Measurements from ENCODE around the gene MTARC2. TPM values are rescaled to one million over a fixed set of nuclear protein-coding genes. Genes with fewer than 3 reads are reported as not detected.
A peak's percentile ranks its signal among the peaks of the same experiment; 100 is the strongest.

MTARC2 gene
- polyA plus RNA-seq, 1 donor (not counting 4 experiments of a cell fraction or from before 2014, with no cell fraction given): 0.75 TPM

- no peaks in the 10 kb centered on the region for H3K27me3 ChIP-seq (ENCODE audit: control insufficient read depth, extremely low read depth, insufficient read depth, low read length)
- FAIRE-seq (no peak), DNase-seq (ENCODE audit: low read depth, low spot score) (no peak)
- dilution Hi-C loops (cut with MboI; ENCODE audit: extremely low pct_ligation_motif_present, low sequenced_read_pairs): no loop called here
- H4K20me1 ChIP-seq (ENCODE audit: control insufficient read depth, extremely low read depth, insufficient read depth, low read length): no peaks in the 10 kb centered on the region
- H3K4me3 ChIP-seq (ENCODE audit: control insufficient read depth in 2 of 3, extremely low read depth in 1 of 3, insufficient read depth in 2 of 3, low read depth in 1 of 3, low read length in 3 of 3): no peak overlapping the region
- no peak overlapping the region for H3K9ac ChIP-seq (ENCODE audit: control insufficient read depth, extremely low read depth, insufficient read depth, low read length)
- H3K36me3 ChIP-seq (ENCODE audit: control insufficient read depth in 2 of 2, extremely low read depth in 1 of 2, insufficient read depth in 2 of 2, low read length in 2 of 2): no peaks in the 10 kb centered on the region
- no peaks in the 10 kb centered on the region for H3K9me1 ChIP-seq (ENCODE audit: control insufficient read depth, extremely low read depth, insufficient read depth, low read length)
- no peak overlapping the region for H3K4me2 ChIP-seq (ENCODE audit: control insufficient read depth, extremely low read depth, insufficient read depth, low read depth, low read length)
- no peaks in the 10 kb centered on the region for H3K79me2 ChIP-seq (ENCODE audit: control insufficient read depth, insufficient read depth, low read length)
- TF ChIP-seq, protein P1, sequence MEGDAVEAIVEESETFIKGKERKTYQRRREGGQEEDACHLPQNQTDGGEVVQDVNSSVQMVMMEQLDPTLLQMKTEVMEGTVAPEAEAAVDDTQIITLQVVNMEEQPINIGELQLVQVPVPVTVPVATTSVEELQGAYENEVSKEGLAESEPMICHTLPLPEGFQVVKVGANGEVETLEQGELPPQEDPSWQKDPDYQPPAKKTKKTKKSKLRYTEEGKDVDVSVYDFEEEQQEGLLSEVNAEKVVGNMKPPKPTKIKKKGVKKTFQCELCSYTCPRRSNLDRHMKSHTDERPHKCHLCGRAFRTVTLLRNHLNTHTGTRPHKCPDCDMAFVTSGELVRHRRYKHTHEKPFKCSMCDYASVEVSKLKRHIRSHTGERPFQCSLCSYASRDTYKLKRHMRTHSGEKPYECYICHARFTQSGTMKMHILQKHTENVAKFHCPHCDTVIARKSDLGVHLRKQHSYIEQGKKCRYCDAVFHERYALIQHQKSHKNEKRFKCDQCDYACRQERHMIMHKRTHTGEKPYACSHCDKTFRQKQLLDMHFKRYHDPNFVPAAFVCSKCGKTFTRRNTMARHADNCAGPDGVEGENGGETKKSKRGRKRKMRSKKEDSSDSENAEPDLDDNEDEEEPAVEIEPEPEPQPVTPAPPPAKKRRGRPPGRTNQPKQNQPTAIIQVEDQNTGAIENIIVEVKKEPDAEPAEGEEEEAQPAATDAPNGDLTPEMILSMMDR (optimal IDR thresholded peaks at IDR 0.05 in 1 of 3, IDR thresholded peaks at IDR 0.05 in 1 of 3, conservative IDR thresholded peaks at IDR 0.05 in 1 of 3; ENCODE audit: extremely low read depth in 1 of 3, insufficient read depth in 2 of 3, low read length in 3 of 3): peak in 2 of 3 experiments; percentile 37 to 40
- TF ChIP-seq EZH2 (IDR thresholded peaks at IDR 0.05; ENCODE audit: low read length): no peak
- no peak overlapping the region for H3K27ac ChIP-seq (ENCODE audit: control insufficient read depth, insufficient read depth, low read length)
- H2AFZ ChIP-seq (ENCODE audit: control insufficient read depth, low read length): no peak overlapping the region
- no peaks in the 10 kb centered on the region for H3K4me1 ChIP-seq (ENCODE audit: control insufficient read depth, extremely low read depth, insufficient read depth, low read length)
- no peaks in the 10 kb centered on the region for H3K9me3 ChIP-seq (ENCODE audit: control insufficient read depth, low read depth, low read length)
These were observed 21.5 kb upstream of the MTARC2 start for GRCh38 chr1:220726634-220727033.

DNA sequence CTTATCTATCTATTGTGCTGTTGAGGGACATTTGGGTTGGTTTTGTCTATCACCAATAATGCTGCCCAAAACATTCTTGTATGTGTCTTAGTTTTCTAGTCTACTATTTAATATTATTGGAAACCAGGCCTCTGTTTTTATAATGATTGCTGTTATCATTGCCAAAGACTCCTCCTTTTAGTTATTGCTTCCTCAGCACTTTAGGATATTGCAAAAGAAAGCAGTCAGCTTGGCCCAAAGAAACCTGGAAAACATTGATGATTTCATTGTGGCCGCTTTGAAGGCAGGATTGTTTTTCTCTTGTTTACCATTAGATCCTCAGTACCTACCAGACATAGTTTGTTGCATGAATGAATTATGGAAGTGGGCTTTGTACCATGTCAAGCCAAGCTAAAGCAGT lies 20.6 kb upstream of the MTARC2 start:
- no peaks in the 10 kb centered on the region for H3K9me1 ChIP-seq (ENCODE audit: control insufficient read depth, extremely low read depth, insufficient read depth, low read length)
- TF ChIP-seq, protein P1 (optimal IDR thresholded peaks at IDR 0.05 in 1 of 3, IDR thresholded peaks at IDR 0.05 in 1 of 3, conservative IDR thresholded peaks at IDR 0.05 in 1 of 3; ENCODE audit: extremely low read depth in 1 of 3, insufficient read depth in 2 of 3, low read length in 3 of 3): no peak
- H3K4me2 ChIP-seq (ENCODE audit: control insufficient read depth, extremely low read depth, insufficient read depth, low read depth, low read length): no peak overlapping the region
- H3K27me3 ChIP-seq (ENCODE audit: control insufficient read depth, extremely low read depth, insufficient read depth, low read length): no peaks in the 10 kb centered on the region
- H3K27ac ChIP-seq (ENCODE audit: control insufficient read depth, insufficient read depth, low read length): no peak overlapping the region
- H3K4me3 ChIP-seq (ENCODE audit: control insufficient read depth in 2 of 3, extremely low read depth in 1 of 3, insufficient read depth in 2 of 3, low read depth in 1 of 3, low read length in 3 of 3): no peak overlapping the region
- no peak overlapping the region for H2AFZ ChIP-seq (ENCODE audit: control insufficient read depth, low read length)
- no peaks in the 10 kb centered on the region for H3K36me3 ChIP-seq (ENCODE audit: control insufficient read depth in 2 of 2, extremely low read depth in 1 of 2, insufficient read depth in 2 of 2, low read length in 2 of 2)
- H3K4me1 ChIP-seq (ENCODE audit: control insufficient read depth, extremely low read depth, insufficient read depth, low read length): peaks cover 1% of the 10 kb centered on the region
- H3K9me3 ChIP-seq (ENCODE audit: control insufficient read depth, low read depth, low read length): no peaks in the 10 kb centered on the region
- dilution Hi-C loops (cut with MboI; ENCODE audit: extremely low pct_ligation_motif_present, low sequenced_read_pairs): no loop called here
- DNase-seq (ENCODE audit: low read depth, low spot score) (no peak), FAIRE-seq (no peak)
- no peak overlapping the region for H3K9ac ChIP-seq (ENCODE audit: control insufficient read depth, extremely low read depth, insufficient read depth, low read length)
- no peaks in the 10 kb centered on the region for H3K79me2 ChIP-seq (ENCODE audit: control insufficient read depth, insufficient read depth, low read length)
- no peaks in the 10 kb centered on the region for H4K20me1 ChIP-seq (ENCODE audit: control insufficient read depth, extremely low read depth, insufficient read depth, low read length)

Measured in keratinocyte (primary cell).